Thyroid gland (tissue), 4 donors: ENCODE results near the gene KIF21A.

Experiments
- CTCF ChIP-seq, 6 experiments: fragments of 200-600 bp in 3 of 6; fragments of 450-650 bp in 3 of 6; sonication (generic) in 3 of 6; IDR thresholded peaks; one replicate each; pipeline ENCODE4 v1.5.1; 2016 to 2019; ENCODE audit warnings: antibody characterized with exemption in 6 of 6, mild to moderate bottlenecking in 2 of 6, inconsistent platforms in 1 of 6, moderate library complexity in 1 of 6
- POLR2A ChIP-seq, 2 donors: fragments of 450-650 bp; IDR thresholded peaks; one replicate each; pipeline ENCODE4 v1.6.1; 2017; ENCODE audit warnings: antibody characterized with exemption in 2 of 2, mild to moderate bottlenecking in 2 of 2, moderate library complexity in 1 of 2

GRCh38 chr12:39292125-39292630 lies 150.7 kb downstream of the KIF21A start:
- no peak for TF ChIP-seq POLR2A (IDR thresholded peaks at IDR 0.05)
- no peak for TF ChIP-seq CTCF (IDR thresholded peaks at IDR 0.05)
